ENCODE measurements around the gene TIMP4.

Gene TIMP4

DNA sequence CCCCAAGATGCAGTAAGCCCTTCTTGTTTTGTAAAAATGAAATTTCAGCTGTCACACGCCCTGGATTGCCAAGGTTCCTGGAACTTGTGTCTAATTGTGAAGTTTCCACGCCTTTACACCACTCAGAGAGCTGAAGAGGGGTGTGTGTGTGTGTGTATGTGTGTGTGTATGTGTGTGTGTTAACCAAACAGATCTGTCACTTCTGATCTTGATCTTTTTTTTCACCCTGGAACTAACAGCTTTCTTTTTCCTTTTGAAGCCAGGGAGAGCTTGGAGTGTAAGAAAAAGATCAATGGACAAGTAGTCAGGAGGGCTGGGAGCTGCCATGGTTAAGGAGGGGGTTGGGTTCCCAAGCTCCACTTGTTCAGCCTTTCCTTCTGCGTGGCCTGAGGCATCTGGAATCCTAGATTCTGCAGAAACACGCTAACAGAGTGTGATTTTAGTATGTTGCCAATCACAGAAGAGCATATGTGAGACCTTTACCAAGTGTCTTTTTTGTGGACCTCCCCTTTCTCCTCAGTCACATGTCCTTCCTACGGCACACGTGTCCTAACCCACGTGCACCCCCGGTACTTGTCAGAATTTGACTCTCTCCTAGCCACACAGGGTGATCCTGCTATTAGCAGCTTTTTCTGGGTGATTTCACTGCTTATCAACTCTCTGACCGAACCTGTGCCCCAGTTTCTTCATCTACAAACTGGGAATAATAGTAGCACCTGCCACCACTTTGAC, 11.5 kb downstream of the TIMP4 start:
- no peak for DNase-seq

DNA sequence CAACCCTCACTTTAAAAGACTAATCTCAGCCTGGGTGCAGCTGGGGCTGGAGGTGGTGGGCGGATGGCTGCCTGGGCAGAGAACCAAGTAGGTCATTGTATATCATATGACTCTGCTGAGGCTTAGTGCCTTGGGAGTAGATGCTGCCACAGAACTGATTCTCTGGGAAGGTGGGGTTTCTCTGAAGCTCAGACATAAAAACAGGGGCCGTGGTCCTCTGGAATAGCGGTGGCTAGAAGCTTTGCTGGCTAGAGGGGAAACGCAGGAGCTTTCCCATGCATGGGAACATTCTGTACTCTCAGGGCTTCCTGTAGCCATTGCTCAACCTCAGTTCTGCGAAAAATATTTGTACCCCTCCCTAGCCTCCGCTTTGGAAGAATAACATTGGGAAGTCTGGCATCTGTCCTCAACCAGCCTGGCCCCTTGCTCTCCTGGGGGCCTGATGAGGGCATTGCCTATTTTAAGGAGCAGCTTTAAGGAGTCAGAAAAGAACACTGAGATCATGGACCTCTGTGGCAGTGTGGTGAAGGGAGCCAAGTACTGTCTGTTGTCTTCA, 14.7 kb downstream of the TIMP4 start:
- DNase-seq = peak; percentile 61 to 83 (median 81)

DNA sequence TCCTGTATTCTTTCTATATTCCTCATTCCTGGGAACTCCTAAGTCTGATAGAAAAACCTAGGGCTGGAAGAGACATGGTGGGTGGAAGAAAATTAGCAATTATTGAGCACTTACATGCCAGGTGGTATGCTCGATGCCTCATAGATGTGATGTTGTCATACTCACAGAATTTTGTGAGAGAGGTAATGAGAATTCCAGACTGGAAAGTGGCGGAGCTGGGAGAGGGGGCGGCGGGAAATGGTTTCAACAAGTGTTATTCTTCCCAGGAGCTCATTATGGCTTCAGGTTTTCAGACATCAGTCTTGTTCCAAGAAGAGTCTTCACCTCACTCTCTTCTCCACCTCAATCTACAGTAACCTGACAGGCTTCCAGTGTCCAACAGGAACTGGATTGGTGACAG, 16.2 kb downstream of the TIMP4 start:
- no peak for DNase-seq

DNA sequence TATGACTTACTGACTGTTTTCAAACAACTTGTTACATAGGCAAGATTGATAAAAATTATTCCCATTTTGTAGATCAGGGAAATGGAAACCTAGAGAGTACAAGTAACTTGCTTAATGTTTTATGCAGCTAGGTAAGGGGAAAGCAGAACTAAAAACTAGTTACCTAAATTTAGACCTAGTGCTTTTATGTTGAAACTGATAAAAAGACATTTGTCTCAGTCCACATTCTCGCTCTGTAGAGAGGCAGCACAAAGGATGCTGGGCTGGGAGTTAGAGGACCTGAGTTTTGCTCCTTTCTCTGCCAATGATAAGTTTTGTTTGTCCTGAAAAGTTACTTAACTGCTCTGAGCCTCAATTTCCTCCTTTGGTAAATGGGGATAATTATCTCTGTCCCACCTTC, 17.4 kb downstream of the TIMP4 start:
- DNase-seq = no peak

DNA sequence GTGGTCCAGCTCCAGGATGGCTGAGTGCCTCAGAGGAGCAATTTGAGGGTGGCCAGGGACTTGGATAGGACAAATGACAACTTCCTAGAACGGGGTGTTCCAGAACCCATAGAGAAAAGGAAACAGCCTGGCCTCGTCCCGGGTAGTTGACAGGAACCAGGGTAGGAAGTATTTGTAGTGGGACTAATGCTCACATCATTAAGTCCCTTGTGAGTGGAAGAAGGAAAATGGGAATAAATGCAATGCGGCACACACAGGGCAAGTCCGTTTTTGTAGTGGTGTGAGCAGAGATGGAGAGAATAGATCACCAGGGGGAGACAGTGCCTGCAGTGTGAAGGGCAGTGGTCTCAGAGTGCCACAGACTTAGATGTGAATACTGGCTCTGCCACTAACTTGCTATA, 19.6 kb downstream of the TIMP4 start:
- peak; percentile 38 to 65 (median 46) for DNase-seq

DNA sequence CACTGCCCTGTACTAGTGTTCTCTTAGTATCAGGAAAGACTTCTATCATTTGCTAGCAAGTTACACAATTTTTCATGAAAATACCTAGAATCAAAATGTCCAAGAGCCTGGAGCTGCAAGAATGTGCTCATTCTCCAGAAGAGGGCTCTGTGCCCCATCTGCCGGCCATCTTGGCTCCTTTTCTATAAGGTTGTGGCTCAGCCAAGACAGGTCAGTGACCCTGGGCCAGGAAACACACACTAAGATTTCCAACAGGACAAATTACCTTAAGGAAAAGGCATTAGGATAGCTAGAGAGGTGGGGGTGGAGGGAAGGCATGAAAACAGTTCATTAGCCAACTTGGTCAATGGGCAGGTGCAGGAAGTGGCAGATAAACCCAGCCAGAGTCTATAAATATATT, 20.7 kb downstream of the TIMP4 start:
- DNase-seq = peak; percentile 38 to 67 (median 60)

DNA sequence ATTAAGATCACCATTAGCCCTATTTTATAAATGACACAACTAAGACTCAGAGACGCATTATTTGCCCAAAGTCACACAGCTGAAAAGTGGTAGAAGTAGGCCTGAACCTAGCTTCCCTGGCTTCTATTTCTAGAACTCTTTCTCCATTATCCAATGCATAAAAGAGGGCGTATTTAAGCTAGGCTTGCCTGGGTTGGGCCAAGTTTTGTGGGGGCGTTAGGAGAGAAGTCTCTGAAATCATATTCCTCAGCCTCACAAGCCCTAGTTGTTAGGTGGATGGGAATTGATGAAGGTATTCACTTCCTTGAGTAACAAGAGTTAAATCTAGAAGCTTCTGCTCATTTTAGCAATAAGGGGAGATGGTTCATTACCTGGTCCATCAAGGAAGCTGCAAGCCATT, 22.3 kb downstream of the TIMP4 start:
- DNase-seq = no peak

DNA sequence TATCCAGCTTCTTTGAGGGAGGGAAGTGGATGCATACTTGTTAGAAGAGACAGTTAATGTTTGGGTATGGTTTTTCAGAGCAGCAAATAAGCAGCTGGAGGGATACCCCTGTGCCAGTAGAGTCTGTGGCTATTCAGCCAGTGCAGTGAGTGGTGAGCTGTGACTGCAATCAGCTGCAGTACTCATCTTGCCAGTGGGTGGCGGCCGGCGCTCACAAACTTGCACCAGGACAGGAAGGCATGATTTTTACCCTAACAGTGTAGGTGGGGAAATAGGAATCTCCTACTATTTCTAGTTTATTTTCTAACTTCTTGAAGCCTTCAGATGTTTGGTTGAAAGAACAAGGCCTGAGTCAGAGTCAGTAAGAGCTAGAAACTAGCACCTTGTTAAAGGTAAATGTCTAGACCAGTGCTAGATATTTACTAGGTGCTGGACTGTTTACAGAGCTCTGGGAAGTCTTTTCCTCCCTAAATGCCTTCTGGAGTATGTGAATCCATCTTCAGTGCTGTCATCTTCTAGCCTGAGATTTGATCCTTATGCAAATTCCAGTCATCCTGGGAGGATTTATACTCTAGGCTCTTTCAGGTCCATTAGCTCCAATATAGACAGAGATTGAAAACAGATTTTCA, 23.6 kb downstream of the TIMP4 start:
- peak; percentile 77 to 86 (median 82) for DNase-seq

DNA sequence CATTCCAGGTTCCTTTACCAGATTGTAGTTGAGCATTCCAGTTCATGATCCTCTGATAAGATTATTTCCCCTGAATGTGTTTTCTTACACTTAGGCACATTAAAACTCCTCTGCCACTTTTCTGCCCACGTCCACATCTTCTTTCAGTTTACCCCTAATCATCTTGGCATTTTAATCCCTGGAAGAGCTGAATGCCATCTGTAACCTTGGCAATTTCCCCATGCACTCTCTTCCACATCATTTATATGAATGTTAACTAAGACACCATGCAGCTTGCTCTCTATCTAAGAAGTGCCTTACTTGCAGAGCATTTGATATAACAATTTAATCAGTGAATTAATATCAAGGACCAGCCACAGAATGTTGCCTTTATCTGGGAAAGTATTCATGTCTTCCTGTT, 25.8 kb downstream of the TIMP4 start:
- DNase-seq = no peak

DNA sequence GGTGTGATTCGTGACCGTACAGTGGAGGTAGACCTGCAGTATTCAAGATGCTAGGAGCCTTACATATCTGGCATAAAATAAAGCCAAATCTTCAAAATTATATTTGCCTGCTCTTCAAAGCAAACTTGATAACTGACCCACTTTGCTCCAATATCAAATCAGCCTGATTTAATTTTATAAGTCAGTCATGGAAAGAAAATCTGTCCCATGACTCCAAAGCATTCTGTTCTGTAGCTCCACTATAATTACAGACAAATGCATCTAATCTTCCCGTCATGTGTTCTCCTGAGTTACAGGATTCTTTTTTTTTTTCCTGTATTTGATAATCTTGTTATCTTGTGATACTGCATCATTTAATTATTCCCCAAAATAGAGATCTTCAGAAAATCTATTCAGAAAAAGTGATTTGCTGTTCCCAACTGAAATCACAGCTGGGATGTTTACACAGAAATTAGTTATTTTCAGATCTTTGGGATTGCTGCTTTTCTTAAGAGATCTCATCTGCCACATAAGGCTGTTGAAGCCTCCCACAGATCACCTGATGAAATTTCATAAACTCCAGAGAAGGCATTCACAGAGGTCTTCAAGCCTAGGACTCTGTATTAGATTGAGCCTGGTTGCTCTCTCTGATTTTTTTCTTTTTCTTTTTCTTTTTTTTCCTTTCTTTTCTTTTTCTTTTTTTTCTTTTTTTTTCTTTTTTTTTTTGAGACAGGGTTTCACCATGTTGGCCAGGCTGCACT, 27.2 kb downstream of the TIMP4 start:
- DNase-seq = peak in 3 of 4 experiments; percentile 25 to 53 (median 39)

DNA sequence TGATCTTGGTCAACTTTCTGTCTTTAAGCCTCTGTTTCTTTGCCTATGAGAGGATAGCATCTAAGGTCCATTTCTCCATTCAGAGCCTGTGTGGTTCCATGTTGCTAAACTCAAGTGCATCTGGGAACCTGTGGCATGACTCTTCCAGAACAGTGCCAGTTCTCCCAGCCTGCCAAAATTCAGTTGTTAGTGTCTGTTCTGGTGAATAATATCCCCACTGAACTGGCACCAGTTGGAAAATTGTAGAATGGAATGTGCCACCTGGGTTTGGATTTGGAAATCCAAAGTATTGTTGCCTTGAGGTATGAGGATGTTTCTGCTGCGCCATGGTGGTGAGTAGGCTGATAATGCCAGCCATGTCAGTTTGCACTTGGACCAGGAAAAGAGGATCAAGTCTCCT, 31.3 kb downstream of the TIMP4 start:
- DNase-seq = no peak

DNA sequence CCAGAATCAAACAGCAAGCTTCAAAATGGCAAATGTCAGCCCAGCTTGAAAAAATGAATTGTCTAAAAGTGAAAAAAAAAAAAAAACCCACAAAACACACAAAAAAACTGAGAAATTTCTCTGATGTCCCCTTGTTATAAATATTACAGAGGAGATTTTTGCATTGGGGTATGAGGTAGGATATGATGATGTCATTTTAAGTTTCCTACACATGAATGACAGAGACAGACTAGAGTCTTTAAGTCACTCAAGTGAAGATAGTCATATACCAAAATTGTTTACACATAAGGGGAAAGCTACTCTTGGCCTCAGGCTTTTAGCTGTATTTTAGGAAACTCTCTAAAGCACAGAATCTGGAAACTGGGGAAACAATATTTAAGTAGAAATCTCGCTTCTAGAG, 32.9 kb downstream of the TIMP4 start:
- DNase-seq = no peak

DNA sequence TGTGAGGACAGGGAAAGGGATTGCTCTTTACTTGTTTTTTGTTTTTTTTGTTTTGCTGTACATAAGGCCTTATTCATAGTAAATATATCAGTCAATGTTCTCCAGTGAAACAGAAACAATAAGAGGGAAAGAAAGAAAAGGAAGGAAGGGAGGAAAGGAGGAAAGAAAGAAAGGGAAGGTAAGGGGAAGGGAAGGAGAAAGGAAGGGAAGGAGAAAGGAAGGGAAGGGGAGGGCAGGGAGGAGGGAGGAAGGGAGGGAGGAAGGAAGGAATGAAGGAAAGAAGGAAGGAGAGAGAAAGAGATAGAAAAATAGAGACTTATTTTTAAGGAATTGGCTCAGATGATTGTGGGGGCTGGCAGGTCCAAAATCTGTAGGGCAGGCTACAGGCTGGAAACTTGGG, 37.2 kb downstream of the TIMP4 start:
- DNase-seq = no peak

DNA sequence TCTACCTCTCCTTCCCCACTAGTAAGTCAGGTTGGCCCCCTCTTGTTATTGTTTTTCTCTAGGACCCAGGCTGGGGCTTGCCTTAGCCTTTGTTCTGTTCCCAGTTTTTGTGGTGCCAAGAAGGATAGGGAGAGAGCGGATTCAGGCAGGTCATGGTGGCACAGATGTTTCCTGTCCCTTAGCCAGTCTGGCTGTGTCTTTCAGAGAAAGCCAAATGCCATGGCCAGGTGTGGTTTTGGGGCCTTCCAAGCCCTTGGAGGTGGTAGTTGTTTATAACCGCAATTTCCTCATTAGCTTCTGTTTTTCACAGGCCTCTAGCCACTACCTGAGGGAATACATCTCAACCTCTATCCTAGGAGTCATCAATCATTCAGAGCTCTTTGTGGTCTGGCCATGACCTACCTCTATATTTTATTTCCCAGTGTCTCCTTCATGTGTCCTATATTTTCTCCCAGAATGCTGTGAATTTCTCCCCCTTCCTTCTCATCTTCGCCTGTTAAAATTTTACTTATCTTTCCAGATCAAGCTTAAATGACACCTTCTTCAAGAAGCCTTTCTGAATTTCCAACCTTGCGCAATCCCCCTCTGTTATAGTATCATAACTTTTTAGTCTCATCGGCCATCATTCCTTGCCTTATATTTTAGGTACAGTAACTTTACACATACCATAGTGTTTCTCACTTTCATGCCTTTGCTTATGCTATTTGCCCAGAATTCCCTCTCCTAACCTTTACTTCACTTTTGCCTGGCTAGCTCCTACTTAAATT, 38.2 kb downstream of the TIMP4 start:
- DNase-seq = no peak

DNA sequence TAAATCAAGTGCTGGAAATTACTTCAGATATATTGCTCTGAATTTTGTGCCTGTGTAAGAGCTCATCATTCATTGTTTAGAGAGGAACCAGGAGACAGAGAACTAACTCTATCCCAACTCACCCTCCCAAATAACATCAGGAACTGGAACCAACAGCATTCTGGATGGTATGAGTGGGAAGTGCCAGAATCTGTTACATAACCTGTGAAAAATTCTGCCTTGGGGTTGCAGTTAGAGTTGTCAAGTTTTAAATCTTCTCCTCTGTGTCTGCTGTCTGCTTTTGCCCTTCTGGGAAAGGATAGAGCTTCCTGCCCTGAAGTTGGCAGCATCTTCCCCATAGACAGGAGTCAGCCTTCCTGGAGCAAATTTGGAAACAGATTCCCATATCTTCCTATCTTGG, 41.2 kb downstream of the TIMP4 start:
- DNase-seq = no peak

DNA sequence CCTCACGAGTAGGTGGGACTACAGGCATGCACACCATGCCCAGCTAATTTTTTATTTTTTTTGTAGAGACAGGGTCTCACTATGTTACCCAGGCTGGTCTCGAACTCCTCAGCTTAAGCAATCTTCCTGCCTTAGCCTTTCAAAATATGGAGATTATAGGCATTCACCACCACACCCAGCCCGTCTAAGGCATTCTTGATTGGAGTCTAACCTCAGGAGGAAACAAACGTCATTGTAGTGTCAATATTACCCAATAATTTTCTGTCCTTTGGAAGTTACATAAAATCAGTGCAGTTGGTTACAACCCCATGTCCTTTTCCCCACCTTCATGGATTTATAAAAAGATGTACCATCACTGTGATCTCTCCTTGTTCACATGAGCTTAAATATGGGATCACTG, 41.8 kb downstream of the TIMP4 start:
- no peak for DNase-seq

DNA sequence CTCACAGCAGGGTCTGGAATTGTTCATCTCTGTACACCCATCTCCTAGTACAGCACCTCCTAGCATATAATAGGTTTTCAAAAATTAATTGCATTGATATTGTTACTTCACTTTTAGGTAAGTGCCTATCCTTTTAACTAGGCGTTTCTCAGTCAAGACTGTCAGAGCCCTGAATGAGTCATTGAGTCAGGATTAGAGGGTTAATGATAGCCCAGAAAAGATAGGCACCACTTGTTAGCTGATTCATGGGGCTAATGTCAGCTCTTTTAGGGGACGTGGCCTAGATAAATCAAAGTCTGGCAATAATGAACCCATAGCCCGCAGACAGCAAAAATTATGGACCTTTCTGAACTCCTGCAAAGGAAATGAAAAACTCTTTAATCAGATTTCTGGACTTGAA, 42.9 kb downstream of the TIMP4 start:
- no peak for DNase-seq

DNA sequence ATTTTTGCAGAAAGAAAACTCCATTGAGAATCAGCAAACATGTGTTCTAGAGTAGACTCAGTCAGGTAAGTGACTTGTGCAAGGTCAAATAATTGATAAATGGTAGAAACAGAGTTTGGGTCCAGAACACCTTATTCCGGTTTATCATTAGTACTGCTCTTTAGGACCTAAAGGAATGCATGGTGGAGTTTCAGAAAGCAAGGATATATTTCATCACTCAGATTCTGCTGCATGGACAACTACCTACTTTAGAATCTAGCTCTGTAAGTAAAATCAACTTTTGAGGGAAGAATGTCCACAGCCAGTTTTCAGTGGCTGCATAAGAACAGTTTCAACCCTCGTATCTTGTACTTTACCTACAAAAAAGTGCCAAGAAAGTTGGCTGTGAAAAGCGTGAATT, 43.6 kb downstream of the TIMP4 start:
- DNase-seq = no peak

DNA sequence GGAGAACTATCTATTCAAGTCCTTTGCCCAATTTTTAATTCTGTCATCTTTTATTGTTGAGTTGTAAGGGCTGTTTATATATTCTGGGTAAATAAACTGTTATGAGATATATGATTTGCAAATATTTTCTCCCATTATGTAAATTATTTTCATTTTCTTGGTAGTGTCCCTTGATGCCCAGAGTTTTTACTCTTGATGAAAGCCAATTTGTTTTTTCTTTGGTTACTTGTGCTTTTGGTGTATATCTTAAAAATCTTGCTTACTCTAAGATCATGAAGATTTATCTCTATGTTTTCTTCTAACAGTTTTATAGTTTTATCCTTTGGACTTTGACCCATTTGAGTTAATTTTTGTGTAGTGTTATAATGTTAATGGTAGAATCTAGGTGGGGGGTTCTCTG, 44.5 kb downstream of the TIMP4 start:
- DNase-seq = no peak

DNA sequence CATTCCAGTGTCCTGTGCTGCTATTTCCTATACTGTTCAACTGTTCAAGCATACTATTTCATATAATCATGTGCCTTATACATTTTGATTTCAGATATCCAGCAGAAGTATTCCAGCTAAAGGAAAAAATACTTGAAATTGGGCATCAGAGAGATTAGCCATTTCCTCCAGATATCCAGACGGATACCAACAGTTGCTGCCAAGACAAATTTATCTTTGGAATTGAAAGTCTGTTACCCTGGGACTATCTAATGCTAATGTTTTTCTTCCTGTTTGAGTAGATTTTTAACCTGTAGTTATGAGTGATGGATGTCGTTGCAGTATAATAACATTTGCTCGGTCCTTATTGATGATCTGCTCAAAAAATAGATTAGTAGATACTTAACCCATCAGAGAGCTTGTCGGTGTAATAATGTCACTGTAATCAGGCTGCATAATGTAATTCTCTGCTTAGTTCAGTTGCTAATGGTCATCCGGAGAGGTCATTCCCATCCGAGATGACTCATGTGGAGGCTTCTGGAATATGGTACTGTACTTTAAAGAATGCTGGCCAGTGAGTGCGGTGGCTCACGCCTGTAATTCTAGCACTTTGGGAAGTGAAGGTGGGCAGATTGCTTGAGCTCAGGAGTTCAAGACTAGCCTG, 51.5 kb downstream of the TIMP4 start:
- DNase-seq = no peak

Measured in suppressor macrophage (primary cell).